Ovary (tissue), 3 donors: ENCODE data around the gene ANKLE2.

Source experiments
- CTCF ChIP-seq, 3 donors: fragments of 450-650 bp in 2 of 3; fragments of 200-600 bp in 1 of 3; IDR thresholded peaks; one replicate each; pipeline versions ENCODE4 v1.5.1 to v1.8.0; 2016 to 2022; ENCODE audit warnings: antibody characterized with exemption in 3 of 3, mild to moderate bottlenecking in 1 of 3
- EP300 ChIP-seq: sonication (generic); formaldehyde crosslinking; IDR thresholded peaks from one replicate; pipeline ENCODE4 v1.6.1; 2017; ENCODE audit warnings: antibody characterized with exemption
- POLR2A ChIP-seq: fragments of 450-650 bp; IDR thresholded peaks from one replicate; pipeline ENCODE4 v1.6.1; 2017; ENCODE audit warnings: antibody characterized with exemption, mild to moderate bottlenecking, moderate library complexity
- donor health status: DM: no; HTN: no; CAD: no.

- TF ChIP-seq CTCF (IDR thresholded peaks at IDR 0.05) (no peak), EP300 (no peak), POLR2A (no peak)
These were observed 3.7 kb upstream of the ANKLE2 start for GRCh38 chr12:132765361-132765760.
